ENCODE measurements around the gene JAZF1.

Gene JAZF1

DNA sequence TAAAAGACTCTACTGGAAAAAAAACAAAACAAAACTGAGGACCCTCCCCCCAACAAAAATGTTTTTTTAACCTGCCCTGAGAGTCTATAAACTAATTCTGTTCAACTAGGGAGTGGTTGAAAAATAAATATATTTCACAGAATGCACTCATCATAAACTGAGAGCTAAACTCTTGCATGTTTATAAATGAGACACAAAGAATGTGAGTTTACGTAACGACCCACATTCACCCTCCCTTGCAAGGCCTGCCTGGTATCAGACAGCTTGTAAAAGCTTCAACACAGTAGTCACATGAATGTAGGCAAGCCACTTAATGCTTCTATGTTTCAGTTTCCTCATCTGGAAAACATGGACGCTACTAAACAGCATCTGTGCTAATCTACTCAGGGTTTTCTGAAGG, 50.3 kb downstream of the JAZF1 start:
- no peak overlapping the region for H3K4me3 ChIP-seq (ENCODE audit: low read depth, low read length)
- TF ChIP-seq, protein P1, sequence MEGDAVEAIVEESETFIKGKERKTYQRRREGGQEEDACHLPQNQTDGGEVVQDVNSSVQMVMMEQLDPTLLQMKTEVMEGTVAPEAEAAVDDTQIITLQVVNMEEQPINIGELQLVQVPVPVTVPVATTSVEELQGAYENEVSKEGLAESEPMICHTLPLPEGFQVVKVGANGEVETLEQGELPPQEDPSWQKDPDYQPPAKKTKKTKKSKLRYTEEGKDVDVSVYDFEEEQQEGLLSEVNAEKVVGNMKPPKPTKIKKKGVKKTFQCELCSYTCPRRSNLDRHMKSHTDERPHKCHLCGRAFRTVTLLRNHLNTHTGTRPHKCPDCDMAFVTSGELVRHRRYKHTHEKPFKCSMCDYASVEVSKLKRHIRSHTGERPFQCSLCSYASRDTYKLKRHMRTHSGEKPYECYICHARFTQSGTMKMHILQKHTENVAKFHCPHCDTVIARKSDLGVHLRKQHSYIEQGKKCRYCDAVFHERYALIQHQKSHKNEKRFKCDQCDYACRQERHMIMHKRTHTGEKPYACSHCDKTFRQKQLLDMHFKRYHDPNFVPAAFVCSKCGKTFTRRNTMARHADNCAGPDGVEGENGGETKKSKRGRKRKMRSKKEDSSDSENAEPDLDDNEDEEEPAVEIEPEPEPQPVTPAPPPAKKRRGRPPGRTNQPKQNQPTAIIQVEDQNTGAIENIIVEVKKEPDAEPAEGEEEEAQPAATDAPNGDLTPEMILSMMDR (IDR thresholded peaks at IDR 0.05; ENCODE audit: low read depth, low read length), result no peak

DNA sequence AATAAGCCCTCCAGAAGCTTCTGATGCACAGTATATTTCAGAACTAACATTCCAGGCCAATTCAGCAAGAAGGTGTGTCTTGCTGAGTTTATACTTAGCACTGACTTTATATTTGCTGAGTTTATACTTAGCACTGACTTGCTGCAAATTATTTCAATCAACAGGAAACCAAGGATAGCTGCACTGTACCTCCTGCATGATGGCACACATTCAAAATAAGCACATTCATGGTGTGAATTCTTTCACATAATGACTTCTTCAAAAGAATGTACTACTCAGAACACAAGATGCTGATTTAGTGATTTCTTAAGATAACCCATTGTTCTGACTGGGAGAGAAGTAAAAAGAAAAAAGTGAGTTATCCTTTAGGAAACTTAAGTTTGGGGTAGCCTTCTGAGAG, 52.0 kb downstream of the JAZF1 start:
- no peak overlapping the region for H3K4me3 ChIP-seq (ENCODE audit: low read depth, low read length)
- TF ChIP-seq, protein P1 (IDR thresholded peaks at IDR 0.05; ENCODE audit: low read depth, low read length), result no peak

DNA sequence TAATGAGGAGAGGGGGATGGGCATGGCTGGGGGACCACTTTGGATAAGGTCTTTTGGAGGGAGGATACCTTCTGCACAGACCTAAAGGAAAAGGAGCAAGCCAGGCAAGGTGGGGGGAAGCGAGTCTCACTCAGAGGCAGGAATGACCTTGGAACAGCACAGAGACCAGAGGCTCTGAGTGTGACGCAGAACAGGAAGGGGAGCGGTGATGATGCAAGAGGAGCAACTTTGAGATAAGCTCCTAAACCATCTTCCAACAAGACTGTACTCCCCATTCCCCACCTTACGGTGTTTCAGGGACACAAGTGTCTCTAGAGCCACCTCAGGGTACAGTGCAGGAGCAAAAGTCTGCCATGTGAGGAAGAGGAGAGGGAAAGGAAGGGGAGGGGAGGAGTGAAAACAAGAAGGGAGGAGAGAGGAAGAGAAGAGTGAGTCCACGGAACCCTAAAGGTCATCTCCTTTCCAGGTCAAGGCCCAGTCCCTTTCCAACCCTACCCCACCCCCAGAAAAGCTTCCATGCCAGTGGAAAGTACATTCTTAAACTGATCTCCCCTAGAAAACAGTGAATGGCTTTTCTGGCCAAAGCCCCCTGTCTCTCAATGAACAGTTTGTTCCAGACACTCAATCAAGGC, 54.1 kb downstream of the JAZF1 start:
- TF ChIP-seq, protein P1 (IDR thresholded peaks at IDR 0.05; ENCODE audit: low read depth, low read length), result no peak
- H3K4me3 ChIP-seq (ENCODE audit: low read depth, low read length), result no peak overlapping the region

DNA sequence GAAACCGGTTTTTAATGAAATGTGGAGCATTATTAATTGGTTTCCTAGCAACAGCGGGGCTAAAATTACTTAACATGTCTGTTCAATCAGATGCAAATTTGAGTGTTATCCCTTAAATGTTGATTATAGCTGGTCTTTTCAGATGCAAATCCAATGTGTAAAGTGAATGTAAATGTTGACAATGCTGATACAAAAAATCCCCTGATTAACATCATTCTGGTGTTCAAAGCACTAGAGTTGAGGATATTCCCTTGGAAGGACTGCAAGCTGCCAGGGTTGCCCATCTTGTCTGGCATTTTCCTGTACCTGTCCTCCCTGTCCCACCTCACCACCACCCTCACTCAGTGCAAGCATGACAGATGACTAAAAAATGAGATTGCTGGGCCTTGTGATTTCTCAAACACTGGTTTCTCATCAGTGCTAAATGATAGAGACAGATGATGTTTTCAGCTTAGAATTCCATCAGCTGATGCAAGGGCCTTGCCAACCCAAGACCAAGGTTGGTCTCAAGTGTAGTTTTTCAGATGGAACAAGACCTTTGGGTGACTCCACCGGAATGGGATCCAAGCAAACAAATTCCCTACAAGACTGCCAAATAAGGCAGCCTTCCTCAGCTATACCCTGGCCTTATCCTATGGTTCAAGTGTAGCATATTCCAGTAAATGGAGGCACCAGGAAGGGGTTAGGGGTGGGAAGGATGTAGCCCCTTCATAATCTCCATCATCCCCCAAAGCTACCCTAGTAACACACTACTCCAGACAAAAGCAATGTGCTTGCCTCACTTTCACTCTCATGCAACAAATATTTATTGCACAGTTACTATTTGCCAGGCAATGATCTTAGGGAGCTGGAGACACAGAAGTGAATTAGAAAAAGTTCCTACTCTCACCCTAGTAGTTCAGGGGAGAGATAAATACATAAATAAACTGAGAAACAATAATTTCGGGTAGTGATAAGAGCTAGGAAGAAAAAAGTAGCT, 54.9 kb downstream of the JAZF1 start:
- H3K4me3 ChIP-seq (ENCODE audit: low read depth, low read length), result no peak overlapping the region
- TF ChIP-seq, protein P1 (IDR thresholded peaks at IDR 0.05; ENCODE audit: low read depth, low read length), result no peak

DNA sequence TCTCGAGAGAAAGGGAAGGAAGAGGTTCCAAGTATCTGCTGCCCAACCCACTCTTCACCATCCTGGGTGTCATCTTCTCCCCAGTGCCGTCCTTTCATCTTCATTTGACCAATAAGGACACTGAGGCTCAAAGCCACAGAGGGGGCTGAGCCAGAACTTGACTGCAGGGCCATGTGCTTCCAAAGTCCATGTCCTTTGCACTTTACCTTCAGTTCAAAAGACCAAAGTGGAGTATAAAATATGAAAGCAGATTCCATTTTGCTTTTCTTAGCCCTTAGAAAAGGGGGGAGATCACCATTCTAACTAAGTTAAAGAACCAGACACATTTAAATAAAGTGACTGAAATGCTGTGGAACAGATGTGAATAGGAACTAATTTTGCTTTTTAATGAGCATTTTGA, 56.2 kb downstream of the JAZF1 start:
- no peak overlapping the region for H3K4me3 ChIP-seq (ENCODE audit: low read depth, low read length)
- TF ChIP-seq, protein P1 (IDR thresholded peaks at IDR 0.05; ENCODE audit: low read depth, low read length), result no peak

DNA sequence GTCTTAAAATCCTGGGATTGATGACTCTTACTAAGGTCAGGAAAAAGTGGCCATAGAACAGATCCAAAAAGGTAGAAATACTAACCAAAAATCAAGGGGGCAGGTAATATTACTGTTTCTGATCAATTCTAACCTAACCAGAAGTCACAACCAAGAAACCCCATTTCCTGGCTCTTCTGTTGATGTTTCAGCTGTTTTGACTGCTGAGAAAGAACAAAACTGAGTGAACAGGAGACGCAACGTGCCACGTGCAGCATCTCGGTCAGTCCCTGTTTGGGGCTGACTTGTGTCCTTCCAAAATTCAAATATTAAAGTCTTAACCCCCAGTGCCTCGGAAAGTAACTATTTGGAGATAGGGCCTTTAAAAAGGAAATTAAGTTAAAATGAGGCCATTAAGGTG, 56.8 kb downstream of the JAZF1 start:
- no peak overlapping the region for H3K4me3 ChIP-seq (ENCODE audit: low read depth, low read length)
- TF ChIP-seq, protein P1 (IDR thresholded peaks at IDR 0.05; ENCODE audit: low read depth, low read length), result no peak

DNA sequence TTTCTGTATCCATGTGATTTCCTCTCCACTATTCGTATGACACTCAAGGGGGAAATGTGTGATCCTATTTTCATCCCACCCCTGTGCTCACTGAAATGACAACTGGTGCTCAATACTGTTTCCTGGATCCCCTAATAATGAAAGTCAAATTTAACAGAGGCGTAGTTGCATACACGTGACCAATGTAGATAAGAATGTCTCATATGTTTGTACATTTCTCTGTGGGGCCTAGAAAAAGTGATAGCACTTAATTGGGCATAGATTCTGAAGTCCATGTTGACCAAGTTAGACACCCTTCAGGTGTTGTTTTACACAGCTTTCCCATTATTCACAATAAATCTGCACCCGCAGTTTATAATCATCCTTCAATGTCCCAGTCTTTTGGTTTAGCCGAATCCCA, 59.1 kb downstream of the JAZF1 start:
- H3K4me3 ChIP-seq (ENCODE audit: low read depth, low read length), result no peak overlapping the region
- TF ChIP-seq, protein P1 (IDR thresholded peaks at IDR 0.05; ENCODE audit: low read depth, low read length), result no peak
